ENCODE data around the gene KLHL14. TPM values are rescaled to one million over a fixed set of nuclear protein-coding genes. Genes with fewer than 3 reads are reported as not detected.

KLHL14 gene
- total and polyA plus RNA-seq, 5 donors from 2014 or later, result 0.20 TPM; not detected in 4

DNA sequence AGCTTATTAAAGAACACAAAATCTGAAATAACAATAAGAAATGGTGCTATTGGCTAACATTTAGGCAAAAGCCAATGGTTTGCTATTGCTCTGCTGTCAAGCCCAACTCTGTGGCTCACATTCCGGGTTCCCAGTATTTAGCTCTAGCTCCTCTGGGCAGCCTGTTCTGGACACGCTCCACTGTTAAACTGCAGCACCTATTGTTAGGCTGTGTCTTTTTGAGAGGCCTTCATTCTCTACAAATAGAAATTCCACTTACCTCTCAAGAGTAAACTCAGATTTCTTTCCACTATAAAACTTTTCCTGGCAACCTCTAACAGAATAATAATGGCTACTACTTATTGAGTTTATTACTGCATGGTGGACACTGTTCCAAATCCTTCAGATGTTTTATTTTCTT is 3.7 kb upstream of the KLHL14 start:
- ATAC-seq (ENCODE audit: low read depth in 2 of 2) (no peak), DNase-seq (no peak)
- Mint-ChIP-seq H3K27ac (no peak overlapping the region), H3K36me3 (no peaks in the 10 kb centered on the region), H3K9me3 (peaks cover 0 to 6% (median 0%) of the 10 kb centered on the region in 7 donors), H3K4me3 (no peak overlapping the region), H3K27me3 (peaks cover 26% of the 10 kb centered on the region), H3K4me1 (peaks cover 0 to 7% (median 2%) of the 10 kb centered on the region in 4 donors)
- Histone ChIP-seq H3K36me3 (ENCODE audit: control insufficient read depth, insufficient read depth, low read length) (no peaks in the 10 kb centered on the region), H3K27ac (ENCODE audit: insufficient read depth, low read length, poor library complexity, severe bottlenecking) (no peak overlapping the region), H3K4me3 (ENCODE audit: low read depth, low read length) (no peak overlapping the region), H3K9me3 (ENCODE audit: control insufficient read depth in 2 of 2, low read length in 2 of 2) (no peaks in the 10 kb centered on the region), H3K4me1 (ENCODE audit: control insufficient read depth, insufficient read depth, low read length, poor library complexity, severe bottlenecking) (no peaks in the 10 kb centered on the region), H3K27me3 (ENCODE audit: control insufficient read depth, insufficient read depth, low read length) (peaks cover 9% of the 10 kb centered on the region)

DNA sequence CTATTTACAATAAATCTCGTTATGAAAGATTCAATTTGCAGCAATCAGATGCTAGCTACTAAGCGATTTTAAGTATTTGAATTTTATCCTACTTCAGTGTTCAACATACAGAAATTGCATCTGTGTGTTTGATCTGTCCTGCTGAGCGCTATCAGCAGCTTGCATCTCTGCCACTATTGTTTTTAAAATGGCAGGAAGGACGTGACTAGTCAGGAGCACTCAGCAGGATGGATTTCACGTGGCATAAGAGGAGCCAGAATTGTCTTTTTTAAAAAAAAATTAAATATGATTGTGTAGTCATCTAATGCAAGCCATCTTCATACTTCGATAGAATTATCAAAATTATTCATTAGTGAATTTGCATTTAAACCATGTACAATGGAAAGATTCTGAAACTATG is 2.8 kb upstream of the KLHL14 start:
- Mint-ChIP-seq H3K36me3 (no peaks in the 10 kb centered on the region), H3K9me3 (peaks cover 0 to 6% (median 0%) of the 10 kb centered on the region in 7 donors), H3K27me3 (peaks cover 31% of the 10 kb centered on the region), H3K27ac (no peak overlapping the region), H3K4me3 (no peak overlapping the region), H3K4me1 (peaks cover 0 to 7% (median 2%) of the 10 kb centered on the region in 4 donors)
- Histone ChIP-seq H3K9me3 (ENCODE audit: control insufficient read depth in 2 of 2, low read length in 2 of 2) (no peaks in the 10 kb centered on the region), H3K4me3 (ENCODE audit: low read depth, low read length) (no peak overlapping the region), H3K27me3 (ENCODE audit: control insufficient read depth, insufficient read depth, low read length) (peaks cover 9% of the 10 kb centered on the region), H3K36me3 (ENCODE audit: control insufficient read depth, insufficient read depth, low read length) (no peaks in the 10 kb centered on the region), H3K27ac (ENCODE audit: insufficient read depth, low read length, poor library complexity, severe bottlenecking) (no peak overlapping the region), H3K4me1 (ENCODE audit: control insufficient read depth, insufficient read depth, low read length, poor library complexity, severe bottlenecking) (no peaks in the 10 kb centered on the region)
- ATAC-seq (ENCODE audit: low read depth in 2 of 2), result no peak
- no peak for DNase-seq

DNA sequence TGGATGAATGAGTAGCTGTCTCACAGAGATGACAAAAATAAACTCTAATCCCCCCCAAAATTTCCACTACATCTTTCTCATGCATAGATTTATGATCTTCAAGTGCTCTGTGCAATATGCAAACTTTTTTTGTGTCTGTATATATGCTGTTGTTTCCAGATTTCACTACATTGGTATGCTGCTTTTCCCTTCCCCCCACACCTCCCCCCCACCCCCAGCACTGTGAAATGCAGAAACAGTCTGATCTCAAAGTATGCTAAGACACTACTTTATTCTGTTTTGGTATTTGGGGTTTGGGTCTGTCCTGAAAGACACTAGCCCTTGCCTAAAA is 524 bp upstream of the KLHL14 start:
- no peak overlapping the region for H3K27ac ChIP-seq (ENCODE audit: insufficient read depth, low read length, poor library complexity, severe bottlenecking)
- Mint-ChIP-seq H3K4me3 (peak overlapping the region in 1 of 4 donors; percentile 7), H3K27ac (no peak overlapping the region)

DNA sequence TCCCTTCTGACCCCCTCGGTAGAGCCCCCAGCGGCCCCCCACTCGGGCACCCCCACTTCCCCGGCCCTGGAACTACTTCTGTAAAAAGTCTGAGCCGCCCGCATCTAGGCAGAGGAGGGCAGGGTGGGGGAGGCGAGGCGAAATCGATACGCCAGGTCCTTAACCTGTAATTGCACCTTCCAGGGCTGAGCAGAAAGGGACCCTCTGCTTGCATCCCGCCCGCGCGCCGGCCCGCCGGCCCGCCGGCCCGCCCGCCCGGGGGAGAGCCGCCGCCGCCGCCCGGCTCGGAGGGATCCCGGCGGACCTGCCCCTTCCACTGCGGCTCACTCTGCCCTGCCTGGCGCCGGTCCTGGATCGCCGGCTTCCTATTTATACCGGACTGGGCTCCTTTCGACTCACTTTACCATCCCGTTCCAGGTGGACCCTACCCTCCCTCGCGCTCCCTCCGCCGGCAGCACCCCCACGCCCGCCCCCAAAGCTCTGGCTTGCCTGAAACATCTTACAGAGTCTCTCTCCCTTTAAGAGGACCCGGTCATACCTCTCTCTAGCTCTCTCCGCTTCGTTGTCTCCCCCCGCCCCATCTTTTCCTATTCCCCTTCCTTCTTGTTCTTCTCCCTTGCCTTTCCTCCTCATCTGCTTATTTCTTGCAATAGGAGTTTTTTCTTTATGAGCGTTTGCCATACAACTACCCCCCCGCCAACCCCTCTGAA is 797 bp downstream of the KLHL14 start:
- Histone ChIP-seq H3K9me3 (ENCODE audit: control insufficient read depth in 2 of 2, low read length in 2 of 2) (no peaks in the 10 kb centered on the region), H3K36me3 (ENCODE audit: control insufficient read depth, insufficient read depth, low read length) (no peaks in the 10 kb centered on the region), H3K27ac (ENCODE audit: insufficient read depth, low read length, poor library complexity, severe bottlenecking) (no peak overlapping the region), H3K4me3 (ENCODE audit: low read depth, low read length) (no peak overlapping the region), H3K4me1 (ENCODE audit: control insufficient read depth, insufficient read depth, low read length, poor library complexity, severe bottlenecking) (no peaks in the 10 kb centered on the region), H3K27me3 (ENCODE audit: control insufficient read depth, insufficient read depth, low read length) (peaks cover 14% of the 10 kb centered on the region)
- peaks cover 55% of the 10 kb centered on the region for H3K27me3 Mint-ChIP-seq
- no peak overlapping the region for H3K27ac Mint-ChIP-seq
- H3K4me1 Mint-ChIP-seq, result peaks cover 0 to 10% (median 2%) of the 10 kb centered on the region in 4 donors
- no peaks in the 10 kb centered on the region for H3K36me3 Mint-ChIP-seq
- ATAC-seq (ENCODE audit: low read depth in 2 of 2), result no peak
- H3K9me3 Mint-ChIP-seq, result peaks cover 0 to 6% (median 0%) of the 10 kb centered on the region in 7 donors
- H3K4me3 Mint-ChIP-seq, result peak overlapping the region in 1 of 4 donors; percentile 54
- DNase-seq, result no peak

More for the DNA sequence above, 524 bp upstream of the KLHL14 start:
- H3K9me3 Mint-ChIP-seq, result peaks cover 0 to 9% (median 0%) of the 10 kb centered on the region in 7 donors
- peaks cover 0 to 10% (median 2%) of the 10 kb centered on the region in 4 donors for H3K4me1 Mint-ChIP-seq
- peaks cover 46% of the 10 kb centered on the region for H3K27me3 Mint-ChIP-seq
- no peaks in the 10 kb centered on the region for H3K36me3 ChIP-seq (ENCODE audit: control insufficient read depth, insufficient read depth, low read length)
- no peak overlapping the region for H3K4me3 ChIP-seq (ENCODE audit: low read depth, low read length)
- H3K36me3 Mint-ChIP-seq, result no peaks in the 10 kb centered on the region
- DNase-seq (no peak), ATAC-seq (ENCODE audit: low read depth in 2 of 2) (no peak)
- H3K9me3 ChIP-seq (ENCODE audit: control insufficient read depth in 2 of 2, low read length in 2 of 2), result no peaks in the 10 kb centered on the region
- H3K27me3 ChIP-seq (ENCODE audit: control insufficient read depth, insufficient read depth, low read length), result peaks cover 14% of the 10 kb centered on the region
- no peaks in the 10 kb centered on the region for H3K4me1 ChIP-seq (ENCODE audit: control insufficient read depth, insufficient read depth, low read length, poor library complexity, severe bottlenecking)

DNA sequence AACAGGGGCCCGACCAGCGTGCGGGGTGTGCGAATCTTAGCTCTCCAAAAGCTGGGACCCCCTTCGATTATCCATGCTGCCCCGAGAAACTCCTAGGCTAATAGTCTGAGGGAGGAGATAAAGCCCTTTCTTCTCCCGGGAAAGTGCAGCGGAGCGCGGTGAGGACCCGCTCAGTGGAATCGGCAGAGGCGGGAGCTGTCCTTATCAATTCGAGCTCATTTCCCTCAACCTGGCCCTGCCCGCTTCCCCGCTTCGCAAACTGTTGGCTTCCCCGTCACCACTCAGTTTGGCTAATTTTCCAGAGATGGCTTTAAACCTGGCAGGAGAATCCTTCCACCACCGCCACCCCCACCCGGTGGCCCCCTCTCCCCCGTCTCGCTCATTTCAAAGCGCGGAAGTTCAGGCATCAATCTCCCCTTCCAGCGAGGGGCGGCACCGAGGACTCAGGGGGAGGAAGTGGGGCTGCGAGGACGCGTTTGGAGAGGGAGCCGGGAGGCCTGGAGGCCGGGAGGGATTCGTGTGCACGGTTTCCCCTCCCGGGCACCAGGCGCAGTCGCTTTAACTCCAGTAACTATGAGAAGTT is 1.6 kb downstream of the KLHL14 start:
- H3K4me3 ChIP-seq (ENCODE audit: low read depth, low read length), result no peak overlapping the region
- peaks cover 12% of the 10 kb centered on the region for H3K27me3 ChIP-seq (ENCODE audit: control insufficient read depth, insufficient read depth, low read length)
- Mint-ChIP-seq H3K27me3 (peaks cover 59% of the 10 kb centered on the region), H3K36me3 (no peaks in the 10 kb centered on the region), H3K9me3 (peaks cover 0 to 6% (median 0%) of the 10 kb centered on the region in 7 donors), H3K4me3 (peak overlapping the region in 2 of 4 donors; percentile 7 to 29), H3K4me1 (peaks cover 0 to 10% (median 2%) of the 10 kb centered on the region in 4 donors), H3K27ac (peak overlapping the region in 1 of 3 donors; percentile 38)
- DNase-seq, result no peak
- ATAC-seq (ENCODE audit: low read depth in 2 of 2), result no peak
- no peaks in the 10 kb centered on the region for H3K9me3 ChIP-seq (ENCODE audit: control insufficient read depth in 2 of 2, low read length in 2 of 2)
- H3K27ac ChIP-seq (ENCODE audit: insufficient read depth, low read length, poor library complexity, severe bottlenecking), result no peak overlapping the region
- no peaks in the 10 kb centered on the region for H3K36me3 ChIP-seq (ENCODE audit: control insufficient read depth, insufficient read depth, low read length)
- H3K4me1 ChIP-seq (ENCODE audit: control insufficient read depth, insufficient read depth, low read length, poor library complexity, severe bottlenecking), result no peaks in the 10 kb centered on the region

DNA sequence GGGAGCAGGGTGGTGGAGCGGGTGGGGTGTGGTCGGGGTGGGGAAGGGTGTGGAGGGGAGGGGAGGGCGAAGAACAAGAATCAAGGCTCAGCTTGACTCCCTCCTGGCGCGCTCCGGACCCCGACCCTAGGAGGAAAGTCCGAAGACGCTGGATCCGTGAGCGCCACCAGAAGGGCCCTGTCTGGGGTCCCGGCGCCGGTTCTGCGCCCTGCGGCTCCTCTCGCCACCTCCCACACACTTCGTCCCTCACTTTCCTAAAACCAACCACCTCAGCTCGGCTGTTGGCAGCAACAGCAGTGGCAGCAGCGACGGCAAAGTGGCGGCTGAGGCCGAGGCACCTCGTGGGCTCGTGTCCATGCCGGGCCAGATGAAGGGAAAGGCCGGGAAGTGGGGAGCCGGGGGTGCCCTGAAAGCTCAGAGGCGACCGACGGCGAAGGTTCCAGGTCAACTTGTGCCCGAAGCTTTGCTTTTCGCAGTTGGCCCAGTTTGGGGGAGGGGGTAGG is 2.1 kb downstream of the KLHL14 start:
- H3K27ac ChIP-seq (ENCODE audit: insufficient read depth, low read length, poor library complexity, severe bottlenecking), result no peak overlapping the region
- no peaks in the 10 kb centered on the region for H3K36me3 ChIP-seq (ENCODE audit: control insufficient read depth, insufficient read depth, low read length)
- no peak for DNase-seq
- peak overlapping the region in 1 of 3 donors; percentile 38 for H3K27ac Mint-ChIP-seq
- ATAC-seq (ENCODE audit: low read depth in 2 of 2), result no peak
- no peaks in the 10 kb centered on the region for H3K9me3 ChIP-seq (ENCODE audit: control insufficient read depth in 2 of 2, low read length in 2 of 2)
- H3K27me3 Mint-ChIP-seq, result peaks cover 59% of the 10 kb centered on the region
- H3K9me3 Mint-ChIP-seq, result peaks cover 0 to 6% (median 0%) of the 10 kb centered on the region in 7 donors
- no peaks in the 10 kb centered on the region for H3K36me3 Mint-ChIP-seq
- peak overlapping the region in 3 of 4 donors; percentile 10 to 29 (median 24) for H3K4me3 Mint-ChIP-seq
- no peaks in the 10 kb centered on the region for H3K4me1 ChIP-seq (ENCODE audit: control insufficient read depth, insufficient read depth, low read length, poor library complexity, severe bottlenecking)
- peaks cover 12% of the 10 kb centered on the region for H3K27me3 ChIP-seq (ENCODE audit: control insufficient read depth, insufficient read depth, low read length)
- H3K4me1 Mint-ChIP-seq, result peaks cover 0 to 10% (median 2%) of the 10 kb centered on the region in 4 donors
- H3K4me3 ChIP-seq (ENCODE audit: low read depth, low read length), result no peak overlapping the region

DNA sequence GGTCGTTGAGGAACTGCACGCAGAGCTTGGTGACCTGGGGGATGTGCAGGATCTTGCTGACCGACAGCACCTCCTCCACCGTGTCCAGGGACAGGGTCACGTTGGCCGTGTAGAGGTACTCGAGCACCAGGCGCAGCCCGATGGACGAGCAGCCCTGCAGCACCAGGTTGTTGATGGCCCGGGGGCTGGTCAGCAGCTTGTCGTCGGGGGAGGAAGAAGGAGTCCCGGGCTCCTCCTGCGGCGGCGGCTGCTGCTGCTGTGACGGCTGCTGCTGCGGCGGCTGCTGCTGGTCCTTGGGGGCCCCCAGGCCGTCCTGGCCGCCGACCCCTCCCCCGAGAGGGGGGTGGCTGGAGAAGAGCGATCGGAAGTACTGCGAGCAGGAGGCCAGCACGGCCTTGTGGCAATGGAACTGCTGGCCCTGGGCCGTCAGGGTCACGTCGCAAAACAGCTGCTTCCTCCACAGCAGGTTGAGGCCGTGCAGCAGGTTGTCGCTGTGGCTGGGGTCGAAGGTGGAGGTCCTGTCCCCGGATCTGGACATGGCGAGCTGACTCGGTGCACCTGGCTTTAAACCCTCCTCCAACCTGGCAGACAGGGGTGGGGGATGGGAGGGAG is 2.7 kb downstream of the KLHL14 start:
- Mint-ChIP-seq H3K27ac (no peak overlapping the region), H3K4me3 (peak overlapping the region in 1 of 4 donors; percentile 13), H3K27me3 (peaks cover 56% of the 10 kb centered on the region), H3K9me3 (peaks cover 0 to 6% (median 0%) of the 10 kb centered on the region in 7 donors), H3K36me3 (no peaks in the 10 kb centered on the region), H3K4me1 (peaks cover 0 to 10% (median 2%) of the 10 kb centered on the region in 4 donors)
- H3K9me3 ChIP-seq (ENCODE audit: control insufficient read depth in 2 of 2, low read length in 2 of 2), result no peaks in the 10 kb centered on the region
- H3K4me3 ChIP-seq (ENCODE audit: low read depth, low read length), result no peak overlapping the region
- H3K27me3 ChIP-seq (ENCODE audit: control insufficient read depth, insufficient read depth, low read length), result peaks cover 12% of the 10 kb centered on the region
- no peaks in the 10 kb centered on the region for H3K36me3 ChIP-seq (ENCODE audit: control insufficient read depth, insufficient read depth, low read length)
- no peaks in the 10 kb centered on the region for H3K4me1 ChIP-seq (ENCODE audit: control insufficient read depth, insufficient read depth, low read length, poor library complexity, severe bottlenecking)
- no peak overlapping the region for H3K27ac ChIP-seq (ENCODE audit: insufficient read depth, low read length, poor library complexity, severe bottlenecking)
- ATAC-seq (ENCODE audit: low read depth in 2 of 2) (no peak), DNase-seq (no peak)

Data from CD4-positive, CD25-positive, alpha-beta regulatory T cell (primary cell).